BLaER1 (cell line): ENCODE data around the gene GPR39.

ENCODE experiments used
- H3K27ac ChIP-seq: shearing (Covaris generic); formaldehyde crosslinking; 2 replicates; pipeline ENCODE4 v1.8.1; 2022
- H3K27me3 ChIP-seq: shearing (Covaris generic); formaldehyde crosslinking; 2 replicates; pipeline ENCODE4 v1.8.1; 2022
- H3K36me3 ChIP-seq: shearing (Covaris generic); formaldehyde crosslinking; 2 replicates; pipeline ENCODE4 v1.8.1; 2022
- H3K4me1 ChIP-seq: shearing (Covaris generic); formaldehyde crosslinking; 2 replicates; pipeline ENCODE4 v1.8.1; 2022
- H3K4me2 ChIP-seq: shearing (Covaris generic); formaldehyde crosslinking; 2 replicates; pipeline ENCODE4 v1.8.1; 2022
- H3K4me3 ChIP-seq: shearing (Covaris generic); formaldehyde crosslinking; 2 replicates; pipeline ENCODE4 v1.8.1; 2022
- H3K9ac ChIP-seq: shearing (Covaris generic); formaldehyde crosslinking; 2 replicates; pipeline ENCODE4 v1.8.1; 2022
- H3K9me3 ChIP-seq: shearing (Covaris generic); formaldehyde crosslinking; 2 replicates; pipeline ENCODE4 v1.8.1; 2022
- H4K20me1 ChIP-seq: shearing (Covaris generic); formaldehyde crosslinking; 2 replicates; pipeline ENCODE4 v1.8.1; 2022
- Cebpa-rat ChIP-seq: shearing (Covaris generic); IDR thresholded peaks from 2 replicates; pipeline ENCODE4 v1.8.1; 2022

GPR39 gene

DNA sequence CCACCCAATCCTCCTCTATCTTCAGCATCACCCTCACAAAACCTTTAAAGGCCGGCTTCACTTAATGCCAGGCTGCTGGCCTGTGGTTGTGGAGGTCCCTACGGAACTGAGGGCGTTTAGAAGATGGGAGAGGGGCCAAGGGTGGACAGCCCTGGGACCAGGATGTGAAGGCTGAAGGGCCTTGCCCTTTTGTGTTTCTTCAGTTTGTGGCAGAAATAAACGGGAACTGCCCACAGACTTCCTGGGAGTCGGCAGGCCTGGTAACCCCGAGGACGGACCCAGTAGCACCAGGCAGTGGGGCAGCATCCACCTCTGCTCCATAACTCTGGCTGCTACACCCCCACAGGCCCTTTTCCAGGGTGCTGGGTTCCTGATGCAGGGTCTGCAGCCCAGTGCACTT, 202.1 kb downstream of the GPR39 start:
- Histone ChIP-seq H4K20me1 (no peaks in the 10 kb centered on the region), H3K4me1 (peaks cover 7% of the 10 kb centered on the region), H3K9ac (no peak overlapping the region), H3K27me3 (no peaks in the 10 kb centered on the region), H3K36me3 (no peaks in the 10 kb centered on the region), H3K4me3 (no peak overlapping the region), H3K9me3 (no peaks in the 10 kb centered on the region), H3K27ac (no peak overlapping the region), H3K4me2 (no peak overlapping the region)
- TF ChIP-seq Cebpa-rat, result no peak

GRCh38 chr2:132620115-132620514, 203.5 kb downstream of the GPR39 start:
- Histone ChIP-seq H3K4me2 (0 out of 2 replicates have a peak overlapping the region, but pooled peaks have one; percentile 3), H3K36me3 (no peaks in the 10 kb centered on the region), H3K4me1 (peaks cover 7% of the 10 kb centered on the region), H4K20me1 (no peaks in the 10 kb centered on the region), H3K9me3 (no peaks in the 10 kb centered on the region), H3K9ac (no peak overlapping the region), H3K27ac (no peak overlapping the region), H3K4me3 (no peak overlapping the region), H3K27me3 (no peaks in the 10 kb centered on the region)
- TF ChIP-seq Cebpa-rat, result no peak

GRCh38 chr2:132621131-132621875, 204.7 kb downstream of the GPR39 start:
- Histone ChIP-seq H3K27me3 (no peaks in the 10 kb centered on the region), H3K27ac (no peak overlapping the region)

DNA sequence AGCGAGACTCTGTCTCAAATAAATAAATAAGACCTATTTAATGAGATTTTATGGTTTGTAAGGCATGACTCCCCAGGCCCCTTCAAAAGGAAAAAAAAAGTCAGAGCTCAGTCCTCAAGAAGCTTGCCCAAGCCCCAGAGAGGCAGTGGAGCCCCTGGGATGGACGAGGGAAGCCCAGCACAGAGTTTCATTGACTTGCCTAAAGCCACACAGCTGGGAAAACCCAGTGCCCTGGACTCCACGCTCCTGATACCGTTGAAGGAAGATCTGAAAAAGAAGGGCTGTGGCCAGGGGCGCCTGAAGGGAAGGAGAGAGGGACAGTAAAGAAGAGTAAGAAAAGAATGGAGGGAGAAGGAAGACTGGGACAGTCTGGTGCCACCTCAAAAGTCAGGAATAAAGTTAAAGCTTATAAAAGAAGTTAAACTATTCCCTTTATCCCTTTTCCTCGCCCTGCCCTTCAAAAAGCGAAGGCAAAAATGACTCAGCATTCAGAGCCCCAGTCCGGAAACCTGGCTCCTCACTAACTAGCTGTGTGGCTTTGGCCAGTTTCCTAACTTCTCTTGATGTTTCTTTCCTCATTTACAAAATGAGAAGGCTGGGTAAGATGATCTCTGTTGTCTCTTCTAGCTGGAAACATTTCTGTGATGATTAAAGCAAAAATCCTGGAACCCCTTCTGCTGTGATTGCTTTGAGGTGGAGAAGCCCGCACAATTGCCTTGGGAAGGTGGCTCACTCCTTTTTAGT, 206.7 kb downstream of the GPR39 start:
- no peak overlapping the region for H3K4me3 ChIP-seq
- H3K9ac ChIP-seq, result no peak overlapping the region
- no peaks in the 10 kb centered on the region for H4K20me1 ChIP-seq
- H3K36me3 ChIP-seq, result no peaks in the 10 kb centered on the region
- no peaks in the 10 kb centered on the region for H3K27me3 ChIP-seq
- H3K4me2 ChIP-seq, result no peak overlapping the region
- H3K27ac ChIP-seq, result no peak overlapping the region
- no peak for TF ChIP-seq Cebpa-rat
- no peaks in the 10 kb centered on the region for H3K9me3 ChIP-seq
- H3K4me1 ChIP-seq, result peaks cover 7% of the 10 kb centered on the region

More at GRCh38 chr2:132621131-132621875, 204.7 kb downstream of the GPR39 start:
- Histone ChIP-seq H3K4me1 (peaks cover 7% of the 10 kb centered on the region), H4K20me1 (no peaks in the 10 kb centered on the region), H3K36me3 (no peaks in the 10 kb centered on the region), H3K9ac (no peak overlapping the region), H3K4me3 (no peak overlapping the region), H3K9me3 (no peaks in the 10 kb centered on the region), H3K4me2 (no peak overlapping the region)
- TF ChIP-seq Cebpa-rat, result no peak

DNA sequence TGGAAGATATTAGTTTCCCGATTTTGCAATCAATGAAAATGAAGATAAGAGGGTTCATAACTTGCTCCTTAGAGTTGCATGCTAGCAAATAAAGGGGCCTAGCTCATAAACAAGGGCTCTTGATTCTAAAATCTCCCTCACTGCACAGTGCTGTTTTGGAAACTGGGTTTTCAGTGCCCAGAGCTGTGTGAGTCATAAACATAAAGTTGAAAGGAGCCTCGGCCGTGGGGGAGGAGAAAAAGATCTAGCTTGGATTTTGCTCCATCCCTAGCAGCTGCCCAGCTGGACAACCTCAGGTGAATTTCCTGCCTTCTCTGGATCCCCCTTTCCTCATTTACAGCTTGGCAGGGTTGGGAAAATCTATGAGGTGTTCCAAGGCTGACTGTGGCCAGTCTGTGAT, 210.9 kb downstream of the GPR39 start:
- no peak overlapping the region for H3K4me3 ChIP-seq
- H3K9ac ChIP-seq, result no peak overlapping the region
- H3K27ac ChIP-seq, result no peak overlapping the region
- no peaks in the 10 kb centered on the region for H4K20me1 ChIP-seq
- no peak for TF ChIP-seq Cebpa-rat
- H3K9me3 ChIP-seq, result no peaks in the 10 kb centered on the region
- H3K4me1 ChIP-seq, result no peaks in the 10 kb centered on the region
- H3K36me3 ChIP-seq, result no peaks in the 10 kb centered on the region
- no peak overlapping the region for H3K4me2 ChIP-seq
- no peaks in the 10 kb centered on the region for H3K27me3 ChIP-seq

DNA sequence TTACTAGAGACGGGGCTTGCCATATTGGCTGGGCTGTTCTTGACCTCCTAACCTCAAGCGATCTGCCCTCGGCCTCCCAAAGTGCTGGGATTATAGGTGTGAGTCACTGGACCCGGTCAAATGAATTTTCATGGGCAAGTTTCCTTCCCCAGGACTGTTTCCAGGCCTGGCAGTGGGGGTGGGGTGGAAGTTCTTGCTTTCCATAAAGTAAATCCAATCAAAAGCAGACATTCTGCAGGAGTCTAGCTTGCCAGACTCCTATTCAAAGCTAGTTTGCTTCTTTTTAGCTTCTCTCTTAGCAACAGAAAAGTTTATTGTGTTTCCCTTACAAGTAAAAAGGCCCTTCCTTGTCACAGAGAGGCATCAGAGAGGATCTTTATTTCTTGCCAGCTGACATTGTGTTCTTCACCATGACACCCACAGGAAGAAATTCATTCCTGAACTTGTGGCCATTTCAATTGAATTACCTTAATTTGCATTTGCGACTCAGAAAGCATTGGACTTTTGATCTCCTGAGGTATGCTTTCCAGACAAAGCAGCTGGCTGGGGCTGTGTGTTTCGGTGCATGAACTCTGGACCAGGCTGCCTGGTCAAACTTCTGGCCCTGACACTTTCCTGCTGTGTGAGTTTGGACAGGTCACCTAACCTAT, 215.5 kb downstream of the GPR39 start:
- Histone ChIP-seq H3K4me1 (no peaks in the 10 kb centered on the region), H3K27ac (no peak overlapping the region), H3K36me3 (no peaks in the 10 kb centered on the region), H3K9me3 (no peaks in the 10 kb centered on the region), H3K4me3 (no peak overlapping the region), H3K27me3 (no peaks in the 10 kb centered on the region), H3K4me2 (no peak overlapping the region), H3K9ac (no peak overlapping the region), H4K20me1 (no peaks in the 10 kb centered on the region)
- no peak for TF ChIP-seq Cebpa-rat

- Histone ChIP-seq H3K27ac (no peak overlapping the region), H4K20me1 (no peaks in the 10 kb centered on the region), H3K4me3 (no peak overlapping the region), H3K9me3 (no peaks in the 10 kb centered on the region), H3K4me1 (no peaks in the 10 kb centered on the region), H3K36me3 (no peaks in the 10 kb centered on the region), H3K4me2 (no peak overlapping the region), H3K9ac (no peak overlapping the region), H3K27me3 (no peaks in the 10 kb centered on the region)
- TF ChIP-seq Cebpa-rat, result no peak
These were observed 217.0 kb downstream of the GPR39 start for GRCh38 chr2:132633635-132634034.

GRCh38 chr2:132636346-132636745, 219.7 kb downstream of the GPR39 start:
- Histone ChIP-seq H4K20me1 (no peaks in the 10 kb centered on the region), H3K9ac (no peak overlapping the region), H3K4me1 (no peaks in the 10 kb centered on the region), H3K36me3 (no peaks in the 10 kb centered on the region), H3K9me3 (no peaks in the 10 kb centered on the region), H3K27ac (no peak overlapping the region), H3K27me3 (no peaks in the 10 kb centered on the region), H3K4me2 (no peak overlapping the region), H3K4me3 (no peak overlapping the region)
- TF ChIP-seq Cebpa-rat, result no peak

DNA sequence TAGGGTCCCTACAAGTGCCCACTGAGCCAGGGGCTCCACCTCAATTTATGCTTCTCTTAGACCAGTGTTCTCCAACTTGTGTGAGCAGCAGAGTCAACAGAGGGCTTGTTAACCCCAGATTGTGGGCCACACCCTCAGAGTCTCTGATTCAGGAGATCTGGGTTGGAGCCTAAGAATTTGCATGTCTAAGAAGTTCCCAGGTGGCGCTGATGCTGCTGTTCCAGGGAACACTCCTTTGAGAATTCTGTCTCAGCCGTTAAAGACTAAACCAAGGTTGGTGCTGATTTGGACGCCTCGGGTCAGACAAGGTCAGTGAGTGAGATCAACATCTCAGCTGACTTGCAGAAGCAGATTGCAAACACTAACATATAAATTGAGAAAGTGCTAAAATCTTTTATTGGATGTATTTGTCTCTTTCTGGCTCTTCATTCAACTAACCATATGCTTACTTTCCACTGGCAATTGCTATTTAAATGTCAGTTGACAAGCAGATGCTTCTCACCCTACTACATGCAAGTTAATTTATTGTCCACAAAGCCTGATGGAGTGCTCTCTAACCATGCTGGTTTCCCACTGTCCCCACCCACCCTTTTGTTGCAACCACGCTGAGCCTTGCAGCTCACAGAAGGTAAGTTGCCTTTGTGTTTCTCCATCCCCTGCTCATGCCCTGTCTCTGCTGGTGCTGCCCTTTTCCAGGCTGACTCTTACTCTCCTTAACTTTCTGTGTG, 221.9 kb downstream of the GPR39 start:
- Histone ChIP-seq H3K27me3 (no peaks in the 10 kb centered on the region), H3K27ac (no peak overlapping the region), H3K4me1 (peaks cover 12% of the 10 kb centered on the region), H3K4me3 (no peak overlapping the region), H3K9me3 (no peaks in the 10 kb centered on the region), H3K9ac (no peak overlapping the region), H4K20me1 (no peaks in the 10 kb centered on the region), H3K4me2 (no peak overlapping the region), H3K36me3 (no peaks in the 10 kb centered on the region)
- TF ChIP-seq Cebpa-rat, result no peak
